Adrenal gland (tissue), 5 donors: ENCODE data around the gene PIK3AP1.

Experiments
- CTCF ChIP-seq, 6 experiments: fragments of 450-650 bp in 4 of 6; fragments of 200-600 bp in 2 of 6; sonication (generic) in 1 of 6; IDR thresholded peaks; 1 replicate in 5 of 6; 2 replicates in 1 of 6; pipeline versions ENCODE4 v1.5.1 to v1.8.0; 2016 to 2021; ENCODE audit warnings: antibody characterized with exemption in 6 of 6, mild to moderate bottlenecking in 2 of 6, moderate library complexity in 1 of 6
- POLR2A ChIP-seq, 2 donors: fragments of 450-650 bp; IDR thresholded peaks; one replicate each; pipeline ENCODE4 v1.6.1; 2017; ENCODE audit warnings: antibody characterized with exemption in 2 of 2, mild to moderate bottlenecking in 2 of 2, moderate library complexity in 1 of 2
- donor health status: DM: no; HTN: no; CAD: no.

DNA sequence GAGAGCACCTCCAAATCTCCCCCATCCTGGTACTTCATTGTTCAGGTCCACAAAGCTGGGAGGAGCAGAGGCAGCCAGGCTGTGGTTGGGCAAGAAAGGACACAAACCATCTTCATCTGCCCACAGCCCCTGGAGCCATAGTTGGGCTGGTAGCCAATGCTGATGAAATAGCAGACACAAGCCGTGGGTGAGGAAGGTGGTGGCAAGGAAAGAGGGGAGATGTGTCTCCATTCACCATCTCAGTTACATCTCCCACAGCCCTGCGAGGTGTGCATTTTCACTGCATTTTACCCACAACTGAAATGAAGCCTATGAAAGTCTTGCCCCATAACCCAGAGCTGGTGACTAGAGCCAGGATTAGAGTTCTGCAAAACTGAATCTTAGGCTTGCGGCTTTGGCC is 35.0 kb downstream of the PIK3AP1 start:
- no peak for TF ChIP-seq POLR2A (IDR thresholded peaks at IDR 0.05)
- no peak for TF ChIP-seq CTCF (IDR thresholded peaks at IDR 0.05)
